Left ventricle myocardium inferior (tissue), 1 donor: ENCODE measurements around the gene DEPP1. TPM values are rescaled to one million over a fixed set of nuclear protein-coding genes. Genes with fewer than 3 reads are reported as not detected.

ENCODE experiments used
- DNase-seq: peaks from one replicate; pipeline ENCODE4 v3.0.0-alpha.2; 2020
- H3K27ac ChIP-seq: fragments of 200-600 bp; replicated peaks from 2 replicates; pipeline ENCODE4 v1.8.0; 2021
- H3K27me3 ChIP-seq: fragments of 200-600 bp; 2 replicates; pipeline ENCODE4 v1.8.0; 2021; ENCODE audit warnings: low read depth
- H3K36me3 ChIP-seq: fragments of 200-600 bp; 2 replicates; pipeline ENCODE4 v1.8.0; 2021
- H3K4me1 ChIP-seq: fragments of 200-600 bp; 2 replicates; pipeline ENCODE4 v1.8.0; 2021
- H3K4me3 ChIP-seq: fragments of 200-600 bp; 2 replicates; pipeline ENCODE4 v1.8.0; 2021; ENCODE audit warnings: mild to moderate bottlenecking, moderate library complexity
- H3K9me3 ChIP-seq: fragments of 200-600 bp; replicated peaks from 2 replicates; pipeline ENCODE4 v1.8.0; 2021
- CTCF ChIP-seq: fragments of 200-600 bp; IDR thresholded peaks from 2 replicates; pipeline ENCODE4 v1.8.0; 2021; ENCODE audit warnings: antibody characterized with exemption, mild to moderate bottlenecking, borderline replicate concordance
- intact Hi-C: fragments of 100-400 bp; cut with micrococcal nuclease; formaldehyde crosslinking; loops from one replicate; pipeline ENCODE4 v1.11.0; 2022
- total RNA-seq: library from RNA; stranded (reverse); fragmentation: NEBNext Ultra II Directional; extraction: Animal tissue kit (Norgen Biotek cat#: 25700); gene quantifications from one replicate; pipeline ENCODE4 v1.2.1, GENCODE V29; 2021
- donor health status: DM: no; HTN: yes; CAD: no; lungs with severe emphysema.

DEPP1 gene
- total RNA-seq, 1 donor from 2014 or later: 27.5 TPM

- no peak for DNase-seq
- intact Hi-C loops: no loop called here
- H3K27me3 ChIP-seq: no peaks in the 10 kb centered on the region
- no peak for TF ChIP-seq CTCF
- H3K36me3 ChIP-seq: peaks cover 33% of the 10 kb centered on the region
- peak overlapping the region; percentile 97 for H3K27ac ChIP-seq
- no peaks in the 10 kb centered on the region for H3K9me3 ChIP-seq
- H3K4me3 ChIP-seq: no peak overlapping the region
- peaks cover 100% of the 10 kb centered on the region for H3K4me1 ChIP-seq
Measured at GRCh38 chr10:44995581-44995913, 16.9 kb upstream of the DEPP1 start.

GRCh38 chr10:44994752-44995530, 16.3 kb upstream of the DEPP1 start:
- Histone ChIP-seq H3K9me3 (no peaks in the 10 kb centered on the region), H3K36me3 (peaks cover 38% of the 10 kb centered on the region), H3K4me3 (no peak overlapping the region), H3K4me1 (peaks cover 100% of the 10 kb centered on the region), H3K27me3 (no peaks in the 10 kb centered on the region), H3K27ac (peak overlapping the region; percentile 97)
- intact Hi-C loops: no loop called here
- TF ChIP-seq CTCF: no peak
- DNase-seq: no peak

- H3K27me3 ChIP-seq: no peaks in the 10 kb centered on the region
- H3K36me3 ChIP-seq: peaks cover 46% of the 10 kb centered on the region
- TF ChIP-seq CTCF: no peak
- H3K4me1 ChIP-seq: peaks cover 100% of the 10 kb centered on the region
- no peaks in the 10 kb centered on the region for H3K9me3 ChIP-seq
- no peak overlapping the region for H3K4me3 ChIP-seq
- intact Hi-C loops: no loop called here
- peak overlapping the region; percentile 97 for H3K27ac ChIP-seq
- no peak for DNase-seq
Measured at GRCh38 chr10:44993922-44994751, 15.5 kb upstream of the DEPP1 start.

GRCh38 chr10:44993226-44993921, 14.8 kb upstream of the DEPP1 start:
- no peak for DNase-seq
- no peak overlapping the region for H3K4me3 ChIP-seq
- no peaks in the 10 kb centered on the region for H3K9me3 ChIP-seq
- H3K36me3 ChIP-seq: peaks cover 54% of the 10 kb centered on the region
- no peak for TF ChIP-seq CTCF
- no peaks in the 10 kb centered on the region for H3K27me3 ChIP-seq
- peaks cover 95% of the 10 kb centered on the region for H3K4me1 ChIP-seq
- peak overlapping the region; percentile 97 for H3K27ac ChIP-seq
- intact Hi-C loops: no loop called here

- no peak for TF ChIP-seq CTCF
- intact Hi-C loops: no loop called here
- Histone ChIP-seq H3K9me3 (no peaks in the 10 kb centered on the region), H3K36me3 (peaks cover 59% of the 10 kb centered on the region), H3K4me3 (no peak overlapping the region), H3K4me1 (peaks cover 89% of the 10 kb centered on the region), H3K27ac (peak overlapping the region; percentile 97), H3K27me3 (no peaks in the 10 kb centered on the region)
- DNase-seq: no peak
Measured at GRCh38 chr10:44992732-44993225, 14.2 kb upstream of the DEPP1 start.
